Endothelial cell of umbilical vein (primary cell): ENCODE measurements around the gene SMAD1. TPM values are rescaled to one million over a fixed set of nuclear protein-coding genes. Genes with fewer than 3 reads are reported as not detected.

ENCODE experiments used
- BruUV-seq: library from RNA; stranded (reverse); fragments of 400-500 nt; replicated peaks from 2 replicates; lab custom pipeline; 2021; lab: Mats Ljungman, UMichigan
- CTCF ChIA-PET: fragments of 300-600, 350-600 bp; sonication (Branson Sonifier 250); formaldehyde crosslinking; loops from one replicate; lab custom pipeline; 2021; ENCODE audit warnings: antibody characterized with exemption, inconsistent platforms; lab: Charles Lee
- POLR2A ChIA-PET: fragments of 300-600, 350-600 bp; sonication (Branson Sonifier 250); formaldehyde crosslinking; loops from one replicate; lab custom pipeline; 2021; ENCODE audit warnings: antibody characterized with exemption, inconsistent platforms; lab: Charles Lee
- DNase-seq: peaks from one replicate; pipeline ENCODE4 v3.0.0-alpha.2; 2011; ENCODE audit warnings: low read depth, low spot score
- FAIRE-seq: peaks from 2 replicates; lab custom pipeline; 2011; peaks lifted over from hg19 to GRCh38; lab: Jason Lieb, UNC
- H2AFZ ChIP-seq: 2 replicates; pipeline ENCODE4 v1.6.0; 2012; ENCODE audit warnings: low read depth, low read length, control low read depth, inconsistent platforms
- H3K27ac ChIP-seq: 2 replicates; pipeline ENCODE4 v1.5.1; 2011; ENCODE audit warnings: low read depth, mild to moderate bottlenecking, control low read depth, low read length, moderate library complexity; ENCODE audit not compliant: insufficient read depth
- H3K27me3 ChIP-seq, 2 experiments: 2 replicates each; pipeline versions ENCODE4 v1.6.0 to v1.6.1; 2011; ENCODE audit warnings: low read length in 2 of 2, mixed read lengths in 1 of 2; ENCODE audit not compliant: control insufficient read depth in 2 of 2, insufficient read depth in 2 of 2
- H3K36me3 ChIP-seq, 2 experiments: 2 replicates in 1 of 2; 3 replicates in 1 of 2; pipeline ENCODE4 v1.5.1; 2011; ENCODE audit warnings: low read length in 2 of 2, mild to moderate bottlenecking in 1 of 2, moderate library complexity in 1 of 2; ENCODE audit not compliant: control insufficient read depth in 2 of 2, insufficient read depth in 2 of 2; ENCODE audit errors: extremely low read depth in 1 of 2
- H3K4me1 ChIP-seq: 3 replicates; pipeline ENCODE4 v1.5.1; 2011; ENCODE audit warnings: mild to moderate bottlenecking, low read length; ENCODE audit not compliant: control insufficient read depth, insufficient read depth; ENCODE audit errors: extremely low read depth
- H3K4me2 ChIP-seq: 2 replicates; pipeline ENCODE4 v1.6.1; 2011; ENCODE audit warnings: low read length, control low read depth, mixed read lengths; ENCODE audit not compliant: insufficient read depth
- H3K4me3 ChIP-seq, 3 experiments: fragments of 200-600 bp in 1 of 3; sonication (generic), shearing (Covaris generic) in 1 of 3; replicated peaks in 1 of 3; 2 replicates each; pipeline ENCODE4 v1.5.1; 2011 to 2016; ENCODE audit warnings: control low read depth in 3 of 3, low read length in 3 of 3, mild to moderate bottlenecking in 2 of 3, inconsistent platforms in 1 of 3, low read depth in 1 of 3, moderate library complexity in 1 of 3; ENCODE audit not compliant: insufficient read depth in 1 of 3
- H3K79me2 ChIP-seq: 2 replicates; pipeline ENCODE4 v1.6.0; 2012; ENCODE audit warnings: low read length, inconsistent platforms; ENCODE audit not compliant: control insufficient read depth, insufficient read depth
- H3K9ac ChIP-seq: replicated peaks from 2 replicates; pipeline ENCODE3; 2011; ENCODE audit warnings: low read length, control low read depth; ENCODE audit not compliant: insufficient read depth; ENCODE audit errors: extremely low read depth
- H3K9me1 ChIP-seq: replicated peaks from 3 replicates; pipeline ENCODE4 v1.6.0; 2011; ENCODE audit warnings: mild to moderate bottlenecking, low read length; ENCODE audit not compliant: control insufficient read depth, insufficient read depth; ENCODE audit errors: extremely low read depth
- H3K9me3 ChIP-seq: replicated peaks from 2 replicates; pipeline ENCODE4 v1.5.1; 2012; ENCODE audit warnings: low read length, inconsistent platforms; ENCODE audit not compliant: control insufficient read depth, insufficient read depth
- H4K20me1 ChIP-seq: replicated peaks from 2 replicates; pipeline ENCODE3; 2011; ENCODE audit warnings: mild to moderate bottlenecking, low read length; ENCODE audit not compliant: control insufficient read depth, insufficient read depth; ENCODE audit errors: extremely low read depth
- CTCF ChIP-seq, 2 donors: IDR thresholded peaks; 1 replicate in 1 of 2; 2 replicates in 1 of 2; pipeline ENCODE4 v1.5.1; 2011; ENCODE audit warnings: low read length in 2 of 2, mild to moderate bottlenecking in 2 of 2, moderate library complexity in 2 of 2, control low read depth in 1 of 2, inconsistent platforms in 1 of 2, low read depth in 1 of 2; ENCODE audit not compliant: insufficient read depth in 1 of 2; ENCODE audit errors: extremely low read depth in 1 of 2
- EZH2 ChIP-seq: IDR thresholded peaks from 2 replicates; pipeline ENCODE4 v1.6.1; 2012; ENCODE audit warnings: borderline replicate concordance, low read depth, mild to moderate bottlenecking, moderate library complexity, low read length, inconsistent platforms; ENCODE audit not compliant: severe bottlenecking
- FOS ChIP-seq: IDR thresholded peaks from 2 replicates; pipeline ENCODE4 v1.6.1; 2011; ENCODE audit warnings: mild to moderate bottlenecking, low read length, moderate library complexity, borderline replicate concordance; ENCODE audit not compliant: insufficient read depth
- GATA2 ChIP-seq: IDR thresholded peaks from 2 replicates; pipeline ENCODE4 v1.7.0; 2011; ENCODE audit warnings: low read depth, mild to moderate bottlenecking, moderate library complexity, mixed read lengths, low read length; ENCODE audit not compliant: insufficient read length, insufficient read depth
- JUN ChIP-seq: IDR thresholded peaks from 2 replicates; pipeline ENCODE4 v1.6.1; 2011; ENCODE audit warnings: borderline replicate concordance, low read depth; ENCODE audit not compliant: insufficient read length, insufficient read depth
- MAX ChIP-seq: IDR thresholded peaks from 2 replicates; pipeline ENCODE4 v1.6.1; 2011; ENCODE audit not compliant: insufficient read depth, insufficient read length
- MYC ChIP-seq: IDR thresholded peaks from one replicate; pipeline ENCODE4 v1.6.1; 2011; ENCODE audit warnings: mild to moderate bottlenecking, low read depth, low read length
- POLR2A ChIP-seq: IDR thresholded peaks from 2 replicates; pipeline ENCODE4 v1.6.1; 2012; ENCODE audit warnings: low read depth, mild to moderate bottlenecking, control low read depth, low read length
- POLR2AphosphoS5 ChIP-seq: IDR thresholded peaks from 2 replicates; pipeline ENCODE4 v1.6.1; 2012; ENCODE audit warnings: low read depth, mild to moderate bottlenecking, control low read depth, low read length, moderate library complexity; ENCODE audit not compliant: insufficient read depth
- dilution Hi-C: fragments of 300-500 bp; cut with MboI; formaldehyde crosslinking; loops from one replicate; pipeline ENCODE4 v1.15.0; 2019; ENCODE audit warnings: low sequenced_read_pairs; ENCODE audit not compliant: extremely low pct_ligation_motif_present
- intact Hi-C: fragments of 100-400 bp; cut with micrococcal nuclease; formaldehyde crosslinking; loops from one replicate; pipeline ENCODE4 v1.10.0; 2022
- polyA plus RNA-seq, 4 experiments: library from polyadenylated mRNA; depleted of rRNA in 3 of 4; stranded (reverse) in 3 of 4; unstranded in 1 of 4; fragments of >200 nt; gene quantifications; 2 replicates each; pipeline versions ENCODE4 v1.2.1 to v1.2.3, GENCODE V29; 2011 to 2012; ENCODE audit warnings: missing spikeins in 1 of 4
- total RNA-seq: library from RNA; stranded (reverse); gene quantifications from 2 replicates; pipeline ENCODE4 v1.2.3, GENCODE V29; 2021

The SMAD1 gene
- total and polyA plus RNA-seq, 2 donors (not counting 3 experiments of a cell fraction or from before 2014, with no cell fraction given) = 101 to 116 TPM

- no peak for DNase-seq
These were observed 73.0 kb downstream of the SMAD1 start for GRCh38 chr4:145554691-145555090.

More at GRCh38 chr4:145554691-145555090, 73.0 kb downstream of the SMAD1 start:
- no peak overlapping the region for H3K4me2 ChIP-seq
- no peak overlapping the region for H3K4me3 ChIP-seq
- no peaks in the 10 kb centered on the region for H3K9me3 ChIP-seq
- no peak for TF ChIP-seq MAX
- TF ChIP-seq EZH2 = no peak
- TF ChIP-seq FOS = no peak
- no peak for TF ChIP-seq POLR2AphosphoS5
- no peak for TF ChIP-seq MYC
- TF ChIP-seq GATA2 = no peak
- TF ChIP-seq JUN = no peak
- TF ChIP-seq POLR2A = no peak
- no peak for TF ChIP-seq CTCF (IDR thresholded peaks at IDR 0.05; ENCODE audit: extremely low read depth in 1 of 2, insufficient read depth in 1 of 2, low read depth in 1 of 2, low read length in 2 of 2)
- no peak overlapping the region for H3K27ac ChIP-seq
- FAIRE-seq = no peak
- intact Hi-C loops (loop anchor here (2.0 kb wide), 1 partner anchor 166 kb away; no protein-coding TSS in a partner anchor), dilution Hi-C loops (no loop called here)
- no peaks in the 10 kb centered on the region for H3K9me1 ChIP-seq
- no TSS peak for BruUV-seq
- H3K27me3 ChIP-seq = no peaks in the 10 kb centered on the region
- H3K36me3 ChIP-seq = peaks cover 11 to 17% of the 10 kb centered on the region in 2 experiments
- peaks cover 2% of the 10 kb centered on the region for H3K79me2 ChIP-seq
- no peak overlapping the region for H2AFZ ChIP-seq
- H4K20me1 ChIP-seq = no peaks in the 10 kb centered on the region
- no peak overlapping the region for H3K9ac ChIP-seq
- CTCF ChIA-PET = interaction anchor here (0.9 to 3.4 kb wide), 8 partner anchors 13 to 400 kb away, joined by 3 to 14 read pairs (median 4); no protein-coding TSS in a partner anchor
- POLR2A ChIA-PET = no interaction called here
- peaks cover 11% of the 10 kb centered on the region for H3K4me1 ChIP-seq
